Thyroid gland (tissue), 4 donors: Measurements from ENCODE around the gene HAUS3. TPM values are rescaled to one million over a fixed set of nuclear protein-coding genes. Genes with fewer than 3 reads are reported as not detected.

Experiments used
- DNase-seq, 2 donors: peaks; one replicate each; pipeline ENCODE4 v3.0.0-alpha.2; 2019
- H3K27ac ChIP-seq, 3 donors: fragments of 200-600 bp; sonication (generic); 1 replicate in 2 of 3; 2 replicates in 1 of 3; pipeline ENCODE4 v1.5.1; 2016 to 2019; ENCODE audit warnings: mild to moderate bottlenecking in 1 of 3, moderate library complexity in 1 of 3
- H3K27me3 ChIP-seq: fragments of 200-600 bp; sonication (generic); one replicate; pipeline ENCODE4 v1.5.1; 2019
- H3K36me3 ChIP-seq, 2 donors: fragments of 200-600 bp; sonication (generic); one replicate each; pipeline ENCODE4 v1.5.1; 2016 to 2019
- H3K4me1 ChIP-seq, 2 donors: fragments of 200-600 bp; sonication (generic); one replicate each; pipeline ENCODE4 v1.5.1; 2017 to 2019
- H3K4me3 ChIP-seq, 3 donors: fragments of 200-600 bp; sonication (generic); replicated peaks in 1 of 3; 1 replicate in 2 of 3; 2 replicates in 1 of 3; pipeline ENCODE4 v1.5.1; 2016; ENCODE audit warnings: mild to moderate bottlenecking in 1 of 3
- H3K9me3 ChIP-seq: fragments of 200-600 bp; sonication (generic); one replicate; pipeline ENCODE4 v1.5.1; 2017
- POLR2A ChIP-seq, 2 donors: fragments of 450-650 bp; IDR thresholded peaks; one replicate each; pipeline ENCODE4 v1.6.1; 2017; ENCODE audit warnings: antibody characterized with exemption in 2 of 2, mild to moderate bottlenecking in 2 of 2, moderate library complexity in 1 of 2
- WGBS, 2 donors: methylation state at CpG; one replicate each; pipeline ENCODE4 v1.1.5; 2017; 5-methylcytosine and 5-hydroxymethylcytosine counted together
- intact Hi-C: fragments of 100-400 bp; cut with DNase I; formaldehyde crosslinking; loops from one replicate; pipeline ENCODE4 v1.15.1; 2023
- total RNA-seq, 4 donors: library from RNA; depleted of rRNA; stranded (reverse); fragments of >200 nt; gene quantifications; one replicate each; pipeline ENCODE4 v1.2.3, GENCODE V29; 2016
- TF ChIP-seq, protein P1 (sequence below), 6 experiments: fragments of 200-600 bp in 3 of 6; fragments of 450-650 bp in 3 of 6; sonication (generic) in 3 of 6; IDR thresholded peaks; one replicate each; pipeline ENCODE4 v1.5.1; 2016 to 2019; ENCODE audit warnings: antibody characterized with exemption in 6 of 6, mild to moderate bottlenecking in 2 of 6, inconsistent platforms in 1 of 6, moderate library complexity in 1 of 6

Gene HAUS3
- total RNA-seq, 4 donors from 2014 or later: 13.0 to 30.0 (median 17.0) TPM

DNA sequence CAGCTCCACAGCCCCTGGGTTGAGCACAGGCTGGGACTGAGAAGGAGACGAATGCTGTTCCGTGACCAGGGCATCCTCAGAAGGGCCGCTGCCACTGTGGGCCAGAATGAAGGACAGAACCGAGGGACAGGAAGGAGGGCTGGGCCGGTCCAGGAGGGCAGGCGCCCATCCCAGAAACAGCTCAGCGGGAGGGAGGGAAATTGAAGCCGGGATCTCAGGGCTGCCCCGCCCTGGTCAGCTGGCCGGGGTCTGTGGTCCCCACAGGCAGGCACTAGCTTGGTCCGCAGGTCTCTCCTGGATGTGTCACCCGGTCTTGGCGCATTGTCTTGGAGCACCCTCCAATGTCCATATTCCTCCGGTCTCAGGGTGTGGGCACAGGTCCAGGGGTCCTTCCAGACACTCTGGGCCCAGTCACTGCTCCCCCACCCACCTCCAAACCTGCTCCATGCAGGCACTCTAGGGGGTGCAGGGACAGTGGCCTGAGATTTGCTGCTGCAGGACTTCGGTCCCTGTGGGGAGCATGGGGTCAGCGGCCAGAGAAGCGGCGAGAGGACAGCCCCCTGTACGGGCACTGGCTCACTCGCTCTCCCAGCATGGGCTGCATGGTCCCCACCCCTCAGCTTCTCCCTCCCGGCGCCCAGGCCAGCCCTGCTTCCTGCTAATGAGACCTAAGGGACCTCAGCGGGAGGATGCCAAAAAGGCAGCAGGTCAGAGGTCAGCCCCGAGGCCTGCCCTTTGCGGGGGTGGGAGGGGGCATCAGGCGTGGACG lies 43.9 kb upstream of the HAUS3 start:
- intact Hi-C loops: no loop called here
- WGBS, 2 donors: 88 to 89% methylated on average over 9 to 14 of the region's 27 CpGs

DNA sequence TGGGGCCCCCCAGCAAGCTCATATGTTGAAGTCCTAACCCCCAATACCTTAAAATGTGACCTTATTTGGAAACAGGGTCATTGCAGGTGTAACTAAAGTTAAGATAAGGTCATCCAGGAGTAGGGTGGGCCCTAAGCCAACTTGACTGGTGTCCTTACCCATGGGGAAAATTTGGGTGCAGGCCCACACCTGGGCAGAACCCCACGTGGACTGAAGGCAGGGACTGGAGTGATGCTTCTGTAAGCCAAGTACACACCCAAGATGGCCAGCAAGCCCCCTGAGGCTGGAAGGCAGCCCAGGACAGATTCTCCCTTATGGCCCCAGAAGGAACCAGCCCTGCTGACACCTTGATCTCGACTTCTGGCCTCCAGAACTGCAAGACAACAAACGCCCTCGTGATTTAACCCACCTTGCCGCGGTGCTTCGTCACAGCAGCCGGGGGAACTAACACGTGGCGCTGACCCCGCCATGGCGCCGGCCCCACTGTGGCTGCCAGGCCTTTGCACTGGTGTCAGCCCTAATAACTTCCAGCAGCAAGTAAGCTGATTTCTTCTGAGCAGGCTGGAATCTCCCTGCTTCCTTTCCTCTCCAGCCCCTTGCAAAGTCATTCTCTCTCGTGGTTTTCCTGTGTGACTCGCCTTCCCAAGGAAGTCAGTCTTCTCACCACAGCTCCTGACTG lies 43.2 kb upstream of the HAUS3 start:
- TF ChIP-seq, protein P1, sequence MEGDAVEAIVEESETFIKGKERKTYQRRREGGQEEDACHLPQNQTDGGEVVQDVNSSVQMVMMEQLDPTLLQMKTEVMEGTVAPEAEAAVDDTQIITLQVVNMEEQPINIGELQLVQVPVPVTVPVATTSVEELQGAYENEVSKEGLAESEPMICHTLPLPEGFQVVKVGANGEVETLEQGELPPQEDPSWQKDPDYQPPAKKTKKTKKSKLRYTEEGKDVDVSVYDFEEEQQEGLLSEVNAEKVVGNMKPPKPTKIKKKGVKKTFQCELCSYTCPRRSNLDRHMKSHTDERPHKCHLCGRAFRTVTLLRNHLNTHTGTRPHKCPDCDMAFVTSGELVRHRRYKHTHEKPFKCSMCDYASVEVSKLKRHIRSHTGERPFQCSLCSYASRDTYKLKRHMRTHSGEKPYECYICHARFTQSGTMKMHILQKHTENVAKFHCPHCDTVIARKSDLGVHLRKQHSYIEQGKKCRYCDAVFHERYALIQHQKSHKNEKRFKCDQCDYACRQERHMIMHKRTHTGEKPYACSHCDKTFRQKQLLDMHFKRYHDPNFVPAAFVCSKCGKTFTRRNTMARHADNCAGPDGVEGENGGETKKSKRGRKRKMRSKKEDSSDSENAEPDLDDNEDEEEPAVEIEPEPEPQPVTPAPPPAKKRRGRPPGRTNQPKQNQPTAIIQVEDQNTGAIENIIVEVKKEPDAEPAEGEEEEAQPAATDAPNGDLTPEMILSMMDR (IDR thresholded peaks at IDR 0.05): no peak
- no peak for TF ChIP-seq POLR2A (IDR thresholded peaks at IDR 0.05)
- Histone ChIP-seq H3K27ac (no peak overlapping the region), H3K36me3 (no peaks in the 10 kb centered on the region), H3K27me3 (no peaks in the 10 kb centered on the region), H3K9me3 (no peaks in the 10 kb centered on the region), H3K4me3 (no peak overlapping the region), H3K4me1 (no peaks in the 10 kb centered on the region)
- intact Hi-C loops: no loop called here
- WGBS, 2 donors: 89 to 91% methylated on average over 14 to 15 of the region's 15 CpGs
- no peak for DNase-seq

More for the DNA sequence above, 43.9 kb upstream of the HAUS3 start:
- peak in 1 of 2 donors; percentile 0 for DNase-seq
- Histone ChIP-seq H3K4me3 (no peak overlapping the region), H3K4me1 (no peaks in the 10 kb centered on the region), H3K27ac (no peak overlapping the region), H3K36me3 (no peaks in the 10 kb centered on the region), H3K9me3 (no peaks in the 10 kb centered on the region), H3K27me3 (no peaks in the 10 kb centered on the region)
- TF ChIP-seq, protein P1 (IDR thresholded peaks at IDR 0.05): no peak
- no peak for TF ChIP-seq POLR2A (IDR thresholded peaks at IDR 0.05)

DNA sequence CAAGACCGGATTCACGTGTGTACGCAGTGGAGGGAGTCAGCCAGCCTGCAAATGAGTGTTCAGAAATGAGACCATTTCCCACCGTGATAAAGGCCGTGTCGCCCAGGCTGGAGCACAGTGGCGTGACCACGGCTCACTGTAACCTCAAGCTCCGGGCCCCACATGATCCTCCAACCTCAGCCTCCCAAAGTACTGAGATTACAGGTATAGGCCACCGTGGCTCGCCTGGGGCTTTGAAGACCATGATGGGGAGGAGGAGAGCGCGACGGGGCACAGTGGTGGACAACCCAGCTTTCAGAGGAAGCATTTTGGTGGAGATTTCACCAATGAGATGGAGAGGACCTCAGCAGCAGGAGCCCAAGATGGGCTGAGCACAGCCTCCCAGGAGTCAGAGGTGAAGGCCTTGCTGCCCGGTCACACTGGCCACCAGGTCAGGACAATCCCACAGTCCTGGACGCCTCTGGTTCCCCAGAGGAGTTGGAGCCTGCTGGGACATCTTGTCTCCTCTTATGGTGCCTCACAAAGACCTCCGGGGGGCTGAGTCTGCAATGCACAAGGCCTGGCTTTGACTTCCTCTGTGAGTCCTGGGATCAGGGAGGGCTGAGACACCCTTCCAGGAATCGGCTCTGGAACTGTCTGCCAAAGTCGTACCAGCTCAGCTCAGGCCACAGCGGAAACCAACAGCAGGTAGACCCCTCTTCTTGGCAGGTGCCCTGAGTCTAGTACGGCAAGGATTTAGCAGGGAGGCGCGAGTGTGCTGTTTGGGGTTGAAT lies 42.4 kb upstream of the HAUS3 start:
- Histone ChIP-seq H3K36me3 (no peaks in the 10 kb centered on the region), H3K9me3 (no peaks in the 10 kb centered on the region), H3K27me3 (no peaks in the 10 kb centered on the region), H3K4me1 (no peaks in the 10 kb centered on the region), H3K27ac (no peak overlapping the region), H3K4me3 (no peak overlapping the region)
- TF ChIP-seq, protein P1 (IDR thresholded peaks at IDR 0.05): no peak
- TF ChIP-seq POLR2A (IDR thresholded peaks at IDR 0.05): no peak
- 96% methylated on average over 21 to 23 of the region's 23 CpGs for WGBS, 2 donors
- DNase-seq: no peak
- intact Hi-C loops: no loop called here

DNA sequence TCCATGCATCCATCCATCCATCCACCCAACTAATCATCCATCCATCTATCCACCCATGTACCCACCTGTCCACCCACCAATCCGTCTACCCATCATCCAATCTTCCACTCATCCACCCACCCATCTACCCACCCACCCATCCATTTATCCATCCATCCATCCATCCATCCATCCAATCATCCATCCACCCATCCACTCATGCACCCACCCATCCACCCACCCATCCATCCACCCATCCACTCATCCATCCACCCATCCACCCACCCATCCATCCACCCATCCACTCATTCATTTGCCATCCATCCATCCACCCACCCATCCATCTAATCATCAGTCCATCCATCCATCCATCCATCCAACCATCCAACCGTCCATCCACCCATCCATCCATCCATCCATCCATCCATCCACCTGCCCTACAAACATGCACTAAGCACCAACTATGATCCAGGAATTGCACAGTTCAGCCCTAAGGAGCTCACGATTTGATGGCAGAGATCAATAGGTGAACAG lies 41.3 kb upstream of the HAUS3 start:
- no peaks in the 10 kb centered on the region for H3K9me3 ChIP-seq
- WGBS, 2 donors: 93 to 99% methylated on average over 3 of the region's 3 CpGs
- intact Hi-C loops: no loop called here
- H3K4me1 ChIP-seq: no peaks in the 10 kb centered on the region
- no peak for TF ChIP-seq POLR2A (IDR thresholded peaks at IDR 0.05)
- TF ChIP-seq, protein P1 (IDR thresholded peaks at IDR 0.05): no peak
- no peak overlapping the region for H3K4me3 ChIP-seq
- no peaks in the 10 kb centered on the region for H3K36me3 ChIP-seq
- H3K27me3 ChIP-seq: no peaks in the 10 kb centered on the region
- no peak overlapping the region for H3K27ac ChIP-seq
- no peak for DNase-seq
